BJ (cell line): ENCODE measurements around the gene GSX1. TPM values are rescaled to one million over a fixed set of nuclear protein-coding genes. Genes with fewer than 3 reads are reported as not detected.

Source experiments
- CTCF ChIA-PET: fragments of 350-600 bp; formaldehyde crosslinking; extraction: SDS; loops from one replicate; lab custom pipeline; 2021; ENCODE audit warnings: antibody characterized with exemption, inconsistent platforms; lab: Yijun Ruan, JAX
- POLR2A ChIA-PET: fragments of 300-600 bp; sonication (Branson Sonifier 250); formaldehyde crosslinking; extraction: SDS; loops from one replicate; lab custom pipeline; 2021; ENCODE audit warnings: antibody characterized with exemption; lab: Charles Lee
- DNase-seq: peaks from one replicate; pipeline ENCODE4 v3.0.0-alpha.2; 2011; ENCODE audit warnings: low read depth
- H3K27me3 ChIP-seq: 2 replicates; pipeline ENCODE4 v1.6.0; 2011; ENCODE audit warnings: low read length; ENCODE audit not compliant: control insufficient read depth, insufficient read depth
- H3K36me3 ChIP-seq: 2 replicates; pipeline ENCODE4 v1.5.1; 2011; ENCODE audit warnings: low read length; ENCODE audit not compliant: control insufficient read depth, insufficient read depth
- H3K4me3 ChIP-seq: 2 replicates; pipeline ENCODE4 v1.5.1; 2011; ENCODE audit warnings: low read depth, mild to moderate bottlenecking, control low read depth, low read length
- polyA plus RNA-seq: library from polyadenylated mRNA; depleted of rRNA; stranded (reverse); fragments of >200 nt; gene quantifications from 2 replicates; pipeline ENCODE4 v1.2.3, GENCODE V29; 2011
- TF ChIP-seq, protein P1 (sequence below): IDR thresholded peaks from 2 replicates; pipeline ENCODE4 v1.5.1; 2011; ENCODE audit warnings: low read depth, mild to moderate bottlenecking, control low read depth, inconsistent platforms, low read length, moderate library complexity; ENCODE audit not compliant: insufficient read depth

Gene GSX1
- polyA plus RNA-seq, 1 experiment = not detected

DNA sequence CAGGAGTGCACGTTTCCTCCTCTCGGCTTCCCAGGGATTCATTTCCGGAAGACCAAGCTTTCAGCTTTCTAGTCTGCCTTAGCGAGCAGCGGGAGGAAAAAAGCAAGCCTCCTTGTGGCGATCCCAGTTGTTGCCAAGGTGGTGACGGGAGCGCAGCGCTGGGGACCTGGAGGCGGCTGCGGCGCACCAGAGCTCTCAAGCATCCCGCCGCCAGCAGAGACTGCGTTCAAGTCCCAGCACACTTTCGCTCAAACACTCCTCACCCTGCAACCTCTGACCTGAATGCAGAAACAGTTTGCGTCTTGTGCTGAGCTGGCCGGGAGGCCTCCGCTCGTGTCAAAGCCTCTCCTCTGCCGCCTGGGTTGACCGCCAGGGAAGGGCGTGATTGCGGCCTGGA lies 4.9 kb downstream of the GSX1 start:
- H3K27me3 ChIP-seq = peaks cover 55% of the 10 kb centered on the region
- no peaks in the 10 kb centered on the region for H3K36me3 ChIP-seq
- TF ChIP-seq, protein P1, sequence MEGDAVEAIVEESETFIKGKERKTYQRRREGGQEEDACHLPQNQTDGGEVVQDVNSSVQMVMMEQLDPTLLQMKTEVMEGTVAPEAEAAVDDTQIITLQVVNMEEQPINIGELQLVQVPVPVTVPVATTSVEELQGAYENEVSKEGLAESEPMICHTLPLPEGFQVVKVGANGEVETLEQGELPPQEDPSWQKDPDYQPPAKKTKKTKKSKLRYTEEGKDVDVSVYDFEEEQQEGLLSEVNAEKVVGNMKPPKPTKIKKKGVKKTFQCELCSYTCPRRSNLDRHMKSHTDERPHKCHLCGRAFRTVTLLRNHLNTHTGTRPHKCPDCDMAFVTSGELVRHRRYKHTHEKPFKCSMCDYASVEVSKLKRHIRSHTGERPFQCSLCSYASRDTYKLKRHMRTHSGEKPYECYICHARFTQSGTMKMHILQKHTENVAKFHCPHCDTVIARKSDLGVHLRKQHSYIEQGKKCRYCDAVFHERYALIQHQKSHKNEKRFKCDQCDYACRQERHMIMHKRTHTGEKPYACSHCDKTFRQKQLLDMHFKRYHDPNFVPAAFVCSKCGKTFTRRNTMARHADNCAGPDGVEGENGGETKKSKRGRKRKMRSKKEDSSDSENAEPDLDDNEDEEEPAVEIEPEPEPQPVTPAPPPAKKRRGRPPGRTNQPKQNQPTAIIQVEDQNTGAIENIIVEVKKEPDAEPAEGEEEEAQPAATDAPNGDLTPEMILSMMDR = peak; percentile 10; the same call in 1 of the 2 replicates
- CTCF ChIA-PET = interaction anchor here (1.0 to 1.9 kb wide), 2 partner anchors 29 to 34 kb away, joined by 5 to 7 read pairs; no protein-coding TSS in a partner anchor
- POLR2A ChIA-PET = no interaction called here
- no peak overlapping the region for H3K4me3 ChIP-seq
- no peak for DNase-seq

DNA sequence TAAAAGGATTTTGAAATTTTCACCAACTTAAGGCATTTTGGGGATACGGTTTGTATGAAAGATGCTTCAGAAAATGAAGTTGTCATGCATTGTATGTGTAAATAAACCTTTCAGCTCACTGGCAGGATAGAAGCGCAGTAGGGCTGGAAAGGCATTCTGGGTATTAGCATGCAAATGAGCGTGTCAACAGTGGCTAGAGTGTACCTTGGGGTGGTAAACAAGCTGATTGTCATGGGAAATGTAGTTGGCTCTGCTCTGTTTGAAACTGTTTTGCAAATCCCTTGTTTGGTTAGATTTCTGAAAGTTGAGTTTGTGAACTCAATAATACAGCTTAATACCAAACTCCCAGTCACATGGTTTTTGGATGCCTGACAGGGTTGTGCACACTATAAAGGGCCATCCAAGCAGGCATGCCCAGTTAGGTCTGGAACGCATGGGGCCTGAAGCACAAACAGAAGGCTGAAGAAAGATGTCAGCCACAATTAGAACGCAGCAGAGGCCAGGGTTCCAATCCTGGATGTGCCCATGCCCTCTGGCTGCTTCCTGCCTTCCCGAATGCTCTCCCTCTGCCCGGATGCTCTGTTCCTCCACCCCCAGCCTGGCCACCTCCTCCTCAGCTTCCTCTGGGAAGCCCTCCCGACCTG lies 14.6 kb downstream of the GSX1 start:
- Histone ChIP-seq H3K36me3 (no peaks in the 10 kb centered on the region), H3K27me3 (peaks cover 5% of the 10 kb centered on the region; the same call in 1 of the 2 replicates), H3K4me3 (no peak overlapping the region)
- POLR2A ChIA-PET = no interaction called here
- no peak for DNase-seq
- CTCF ChIA-PET = interaction anchor here (0.7 kb wide), 1 partner anchor 24 kb away, joined by 3 read pairs; no protein-coding TSS in a partner anchor
- TF ChIP-seq, protein P1 = no peak

DNA sequence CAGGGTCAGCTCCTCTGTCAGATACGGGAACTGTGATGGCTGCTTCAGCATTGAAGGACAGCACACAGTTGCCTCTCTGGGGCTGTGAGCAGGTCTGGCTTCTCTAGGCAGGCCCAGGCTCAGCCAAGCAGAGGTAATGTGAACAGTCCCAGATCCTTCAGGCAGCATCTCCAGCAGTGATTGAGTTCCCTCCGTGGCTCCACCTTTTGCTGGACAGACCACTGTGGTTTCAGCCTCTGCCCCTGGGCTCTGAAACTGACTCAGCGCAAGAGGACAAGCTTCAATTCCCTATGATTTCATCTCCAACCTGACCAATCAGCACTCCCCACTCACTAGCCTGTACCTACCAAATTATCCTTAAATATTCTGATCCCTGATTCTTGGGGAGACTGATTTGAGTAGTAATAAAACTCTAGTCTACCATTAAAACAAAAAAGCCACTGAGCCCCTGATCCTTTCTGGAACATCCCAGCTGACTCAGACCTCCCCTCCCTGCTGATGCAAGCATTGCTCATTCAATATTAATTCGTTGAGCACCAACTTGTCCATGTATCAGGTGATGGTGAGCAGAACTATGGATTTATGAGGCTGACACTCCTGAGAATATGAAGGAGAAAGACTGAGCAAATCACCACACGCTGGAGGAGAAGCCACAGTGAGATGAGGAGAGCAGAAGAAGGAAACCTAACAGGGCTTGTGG lies 16.7 kb downstream of the GSX1 start:
- Histone ChIP-seq H3K36me3 (no peaks in the 10 kb centered on the region), H3K27me3 (peaks cover 6% of the 10 kb centered on the region), H3K4me3 (no peak overlapping the region)
- CTCF ChIA-PET = interaction anchor here (0.6 kb wide), 1 partner anchor 276 kb away, joined by 3 read pairs; no protein-coding TSS in a partner anchor
- TF ChIP-seq, protein P1 = no peak
- no peak for DNase-seq
- POLR2A ChIA-PET = no interaction called here

DNA sequence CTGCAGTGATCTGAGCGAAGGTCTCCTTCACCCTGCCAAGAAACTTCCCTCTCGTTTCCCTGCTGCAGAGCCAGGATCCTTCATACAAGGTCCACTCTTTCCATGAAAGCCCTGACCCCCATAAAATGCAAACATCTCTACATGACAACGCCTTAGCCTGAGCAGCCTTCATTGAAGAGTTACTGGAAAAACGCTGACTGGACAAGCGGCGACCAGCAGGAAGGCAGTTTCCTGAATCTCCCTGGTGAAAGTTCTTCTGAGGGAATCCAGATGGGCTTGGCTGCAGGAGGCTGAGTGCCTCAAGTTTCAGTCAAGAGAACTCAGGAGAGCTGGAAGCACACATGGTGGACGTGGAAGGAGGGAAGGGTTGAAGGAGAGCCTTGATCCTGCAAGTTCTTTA lies 17.7 kb downstream of the GSX1 start:
- TF ChIP-seq, protein P1 = no peak
- H3K4me3 ChIP-seq = no peak overlapping the region
- no peaks in the 10 kb centered on the region for H3K36me3 ChIP-seq
- POLR2A ChIA-PET = no interaction called here
- DNase-seq = no peak
- CTCF ChIA-PET = interaction anchor here (0.6 to 1.6 kb wide), 4 partner anchors 40 to 1566 kb away, joined by 3 read pairs; no protein-coding TSS in a partner anchor
- peaks cover 8% of the 10 kb centered on the region for H3K27me3 ChIP-seq

DNA sequence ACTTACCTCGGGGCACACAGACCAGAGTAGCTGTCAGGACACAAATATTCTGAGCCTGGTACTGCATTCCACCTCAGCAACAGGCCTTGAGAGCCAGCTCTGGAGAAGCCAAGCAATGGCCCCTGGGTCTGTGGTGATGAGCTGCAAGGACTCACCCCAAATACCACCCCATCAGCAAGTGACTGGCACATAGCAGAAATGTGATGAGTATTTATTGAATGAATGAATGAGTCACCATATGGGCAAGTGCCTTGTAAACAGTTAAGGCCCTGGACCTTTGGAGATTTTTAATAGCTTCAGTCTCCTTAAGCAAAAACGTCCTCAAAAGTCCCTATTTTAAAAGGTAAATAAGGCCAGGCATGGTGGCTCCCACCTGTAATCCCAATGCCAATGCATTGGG lies 18.2 kb downstream of the GSX1 start:
- POLR2A ChIA-PET = no interaction called here
- no peak for DNase-seq
- H3K4me3 ChIP-seq = no peak overlapping the region
- CTCF ChIA-PET = interaction anchor here (0.7 to 2.9 kb wide), 5 partner anchors 16 to 449 kb away, joined by 3 to 14 read pairs (median 3); no protein-coding TSS in a partner anchor
- peaks cover 8% of the 10 kb centered on the region for H3K27me3 ChIP-seq
- no peaks in the 10 kb centered on the region for H3K36me3 ChIP-seq
- TF ChIP-seq, protein P1 = no peak
